ENCODE data around the gene RNF222. TPM values are rescaled to one million over a fixed set of nuclear protein-coding genes. Genes with fewer than 3 reads are reported as not detected.

RNF222 gene
- total RNA-seq, 6 experiments from 2014 or later, result not detected

- DNase-seq (no peak), ATAC-seq (no peak)
- no peak overlapping the region for H3K27ac ChIP-seq
- no peaks in the 10 kb centered on the region for H3K9me3 ChIP-seq
- H3K4me3 ChIP-seq, result no peak overlapping the region
- intact Hi-C loops (cut with DNase I), result no loop called here
- H3K4me1 ChIP-seq, result peaks cover 0 to 34% (median 5%) of the 10 kb centered on the region in 4 donors
- H3K36me3 ChIP-seq, result peaks cover 0 to 35% (median 8%) of the 10 kb centered on the region in 4 donors
- WGBS (ENCODE audit: insufficient coverage, low coverage, low lambda C conversion rate, missing lambda C conversion rate), result 42% methylated on average over 2 of the region's 2 CpGs
- H3K27me3 ChIP-seq, result no peaks in the 10 kb centered on the region
- TF ChIP-seq POLR2A (IDR thresholded peaks at IDR 0.05) (no peak), CTCF (IDR thresholded peaks at IDR 0.05) (no peak)
Observed at GRCh38 chr17:8442310-8442709, 44.7 kb upstream of the RNF222 start.

GRCh38 chr17:8441690-8442089, 44.1 kb upstream of the RNF222 start:
- intact Hi-C loops (cut with DNase I), result no loop called here
- WGBS (ENCODE audit: insufficient coverage, low coverage, low lambda C conversion rate, missing lambda C conversion rate), result 52% methylated on average over 2 of the region's 2 CpGs
- Histone ChIP-seq H3K9me3 (no peaks in the 10 kb centered on the region), H3K27me3 (no peaks in the 10 kb centered on the region), H3K27ac (no peak overlapping the region), H3K4me3 (no peak overlapping the region), H3K36me3 (peaks cover 0 to 29% (median 8%) of the 10 kb centered on the region in 4 donors), H3K4me1 (peaks cover 0 to 36% (median 5%) of the 10 kb centered on the region in 4 donors)
- TF ChIP-seq POLR2A (IDR thresholded peaks at IDR 0.05) (no peak), CTCF (IDR thresholded peaks at IDR 0.05) (no peak)
- no peak for DNase-seq
- ATAC-seq, result no peak

- WGBS (ENCODE audit: insufficient coverage, low coverage, low lambda C conversion rate, missing lambda C conversion rate), result 97% methylated on average over 3 of the region's 3 CpGs
- intact Hi-C loops (cut with DNase I), result no loop called here
Observed at GRCh38 chr17:8439681-8440080, 42.1 kb upstream of the RNF222 start.

GRCh38 chr17:8438441-8438840, 40.8 kb upstream of the RNF222 start:
- DNase-seq (no peak), ATAC-seq (no peak)
- peaks cover 0 to 5% (median 0%) of the 10 kb centered on the region in 4 donors for H3K36me3 ChIP-seq
- WGBS (ENCODE audit: insufficient coverage, low coverage, low lambda C conversion rate, missing lambda C conversion rate), result 80% methylated on average over 5 of the region's 5 CpGs
- H3K27ac ChIP-seq, result no peak overlapping the region
- H3K4me3 ChIP-seq, result no peak overlapping the region
- intact Hi-C loops (cut with DNase I), result no loop called here
- no peaks in the 10 kb centered on the region for H3K9me3 ChIP-seq
- TF ChIP-seq CTCF (IDR thresholded peaks at IDR 0.05), result no peak
- TF ChIP-seq POLR2A (IDR thresholded peaks at IDR 0.05), result no peak
- H3K27me3 ChIP-seq, result no peaks in the 10 kb centered on the region
- peaks cover 0 to 36% (median 5%) of the 10 kb centered on the region in 4 donors for H3K4me1 ChIP-seq

More at GRCh38 chr17:8439681-8440080, 42.1 kb upstream of the RNF222 start:
- Histone ChIP-seq H3K27me3 (no peaks in the 10 kb centered on the region), H3K9me3 (no peaks in the 10 kb centered on the region), H3K4me1 (peaks cover 0 to 36% (median 5%) of the 10 kb centered on the region in 4 donors), H3K27ac (no peak overlapping the region), H3K36me3 (peaks cover 0 to 15% (median 6%) of the 10 kb centered on the region in 4 donors), H3K4me3 (no peak overlapping the region)
- DNase-seq (no peak), ATAC-seq (no peak)
- no peak for TF ChIP-seq POLR2A (IDR thresholded peaks at IDR 0.05)
- no peak for TF ChIP-seq CTCF (IDR thresholded peaks at IDR 0.05)

GRCh38 chr17:8436844-8437171, 39.2 kb upstream of the RNF222 start:
- Histone ChIP-seq H3K36me3 (peaks cover 0 to 5% (median 0%) of the 10 kb centered on the region in 4 donors), H3K4me3 (peak overlapping the region; percentile 74 to 99 (median 91)), H3K9me3 (no peaks in the 10 kb centered on the region), H3K27me3 (no peaks in the 10 kb centered on the region), H3K4me1 (peaks cover 0 to 33% (median 6%) of the 10 kb centered on the region in 4 donors), H3K27ac (peak overlapping the region; percentile 99 to 100 (median 100))
- TF ChIP-seq CTCF (IDR thresholded peaks at IDR 0.05) (no peak), POLR2A (IDR thresholded peaks at IDR 0.05) (no peak)
- no peak for ATAC-seq
- intact Hi-C loops (cut with DNase I), result no loop called here
- WGBS (ENCODE audit: insufficient coverage, low coverage, low lambda C conversion rate, missing lambda C conversion rate), result 6% methylated on average over 5 of the region's 5 CpGs
- DNase-seq, result no peak
